Neural progenitor cell (in vitro differentiated cells): ENCODE measurements around the gene BORCS8. TPM values are rescaled to one million over a fixed set of nuclear protein-coding genes. Genes with fewer than 3 reads are reported as not detected.

Experiments used
- DNase-seq: peaks from one replicate; pipeline ENCODE4 v3.0.0-alpha.2; 2016; ENCODE audit warnings: low spot score
- H2AFZ ChIP-seq: fragments of 200-600 bp; sonication (generic); replicated peaks from 2 replicates; pipeline ENCODE4 v1.6.1; 2016; ENCODE audit warnings: antibody characterized with exemption
- H3F3A ChIP-seq: fragments of 200-600 bp; sonication (generic); 2 replicates; pipeline ENCODE4 v1.6.1; 2016; ENCODE audit warnings: antibody characterized with exemption, low read depth
- H3K27ac ChIP-seq: fragments of 200-600 bp; sonication (generic); 2 replicates; pipeline ENCODE4 v1.5.1; 2016; ENCODE audit warnings: mild to moderate bottlenecking
- H3K27me3 ChIP-seq: fragments of 200-600 bp; sonication (generic); 2 replicates; pipeline ENCODE4 v1.6.1; 2016; ENCODE audit warnings: mild to moderate bottlenecking, moderate library complexity
- H3K36me3 ChIP-seq: fragments of 200-600 bp; sonication (generic); 2 replicates; pipeline ENCODE4 v1.5.1; 2016
- H3K4me1 ChIP-seq: fragments of 200-600 bp; sonication (generic); 2 replicates; pipeline ENCODE4 v1.6.1; 2016; ENCODE audit warnings: mixed run types
- H3K4me2 ChIP-seq: fragments of 200-600 bp; sonication (generic); 2 replicates; pipeline ENCODE4 v1.6.1; 2016
- H3K4me3 ChIP-seq: fragments of 200-600 bp; sonication (generic); 2 replicates; pipeline ENCODE4 v1.5.1; 2016
- H3K79me2 ChIP-seq: fragments of 200-600 bp; sonication (generic); 2 replicates; pipeline ENCODE4 v1.6.1; 2016; ENCODE audit warnings: low read depth
- H3K9ac ChIP-seq: fragments of 200-600 bp; sonication (generic); 2 replicates; pipeline ENCODE4 v1.6.1; 2016
- H3K9me3 ChIP-seq: fragments of 200-600 bp; sonication (generic); 2 replicates; pipeline ENCODE4 v1.5.1; 2016; ENCODE audit warnings: low read depth
- H4K20me1 ChIP-seq: fragments of 200-600 bp; sonication (generic); 2 replicates; pipeline ENCODE4 v1.6.1; 2016; ENCODE audit warnings: low read depth
- H3K27ac Mint-ChIP-seq: 3 replicates; pipeline ENCODE4 v1.8.0; 2021; ENCODE audit warnings: mixed read lengths
- H3K27me3 Mint-ChIP-seq: 2 replicates; pipeline ENCODE4 v1.8.0; 2022; ENCODE audit warnings: low read depth, mild to moderate bottlenecking, inconsistent platforms, moderate library complexity, mixed read lengths; ENCODE audit not compliant: insufficient read depth
- H3K36me3 Mint-ChIP-seq: 3 replicates; pipeline ENCODE4 v1.8.0; 2021; ENCODE audit warnings: mixed read lengths
- H3K4me1 Mint-ChIP-seq: 3 replicates; pipeline ENCODE4 v1.8.0; 2021; ENCODE audit warnings: mixed read lengths
- H3K4me3 Mint-ChIP-seq: 3 replicates; pipeline ENCODE4 v1.8.0; 2021; ENCODE audit warnings: mild to moderate bottlenecking, moderate library complexity, mixed read lengths
- H3K9me3 Mint-ChIP-seq: 3 replicates; pipeline ENCODE4 v1.8.0; 2020; ENCODE audit warnings: mixed read lengths
- CTCF ChIP-seq: fragments of 200-600 bp; sonication (generic); IDR thresholded peaks from 2 replicates; pipeline ENCODE4 v1.5.1; 2017; ENCODE audit warnings: antibody characterized with exemption, mild to moderate bottlenecking
- EZH2 ChIP-seq: fragments of 200-600 bp; sonication (generic); IDR thresholded peaks from 2 replicates; pipeline ENCODE4 v1.6.1; 2017; ENCODE audit warnings: antibody characterized with exemption, mild to moderate bottlenecking, moderate library complexity
- EZH2phosphoT487 ChIP-seq: fragments of 200-600 bp; sonication (generic); IDR thresholded peaks from 2 replicates; pipeline ENCODE4 v1.6.1; 2017; ENCODE audit warnings: antibody characterized with exemption
- total RNA-seq: library from RNA; depleted of rRNA; stranded (reverse); fragments of >200 nt; gene quantifications from 2 replicates; pipeline ENCODE4 v1.2.3, GENCODE V29; 2015; ENCODE audit warnings: low replicate concordance

The BORCS8 gene
- total RNA-seq, 1 donor from 2014 or later, result 6.3 TPM

GRCh38 chr19:19230999-19231398, 39.0 kb upstream of the BORCS8 start:
- Mint-ChIP-seq H3K9me3 (peaks cover 19% of the 10 kb centered on the region), H3K27ac (no peak overlapping the region), H3K4me3 (no peak overlapping the region), H3K27me3 (peaks cover 14% of the 10 kb centered on the region), H3K36me3 (peaks cover under 1% of the 10 kb centered on the region), H3K4me1 (no peaks in the 10 kb centered on the region)
- Histone ChIP-seq H3K79me2 (no peaks in the 10 kb centered on the region), H3K9me3 (no peaks in the 10 kb centered on the region), H2AFZ (no peak overlapping the region), H4K20me1 (no peaks in the 10 kb centered on the region), H3K4me2 (no peak overlapping the region), H3K4me3 (no peak overlapping the region), H3K9ac (no peak overlapping the region), H3K4me1 (no peaks in the 10 kb centered on the region), H3K36me3 (no peaks in the 10 kb centered on the region), H3K27me3 (peaks cover 32% of the 10 kb centered on the region), H3F3A (no peaks in the 10 kb centered on the region), H3K27ac (no peak overlapping the region)
- TF ChIP-seq EZH2 (no peak), EZH2phosphoT487 (no peak), CTCF (no peak)
- no peak for DNase-seq

- Mint-ChIP-seq H3K9me3 (peaks cover 15% of the 10 kb centered on the region), H3K4me1 (no peaks in the 10 kb centered on the region), H3K36me3 (no peaks in the 10 kb centered on the region), H3K27me3 (peaks cover 17% of the 10 kb centered on the region), H3K4me3 (no peak overlapping the region), H3K27ac (no peak overlapping the region)
- H3K4me1 ChIP-seq, result no peaks in the 10 kb centered on the region
- no peak overlapping the region for H3K9ac ChIP-seq
- H3K79me2 ChIP-seq, result no peaks in the 10 kb centered on the region
- H4K20me1 ChIP-seq, result no peaks in the 10 kb centered on the region
- no peak for DNase-seq
- no peaks in the 10 kb centered on the region for H3K36me3 ChIP-seq
- H3K27me3 ChIP-seq, result peaks cover 45% of the 10 kb centered on the region
- no peak overlapping the region for H3K27ac ChIP-seq
- peaks cover 9% of the 10 kb centered on the region for H3F3A ChIP-seq
- H2AFZ ChIP-seq, result no peak overlapping the region
- TF ChIP-seq EZH2phosphoT487 (no peak), CTCF (no peak), EZH2 (no peak)
- H3K9me3 ChIP-seq, result no peaks in the 10 kb centered on the region
- H3K4me3 ChIP-seq, result no peak overlapping the region
- no peak overlapping the region for H3K4me2 ChIP-seq
Observed at GRCh38 chr19:19229701-19230100, 37.7 kb upstream of the BORCS8 start.

- Mint-ChIP-seq H3K36me3 (no peaks in the 10 kb centered on the region), H3K9me3 (no peaks in the 10 kb centered on the region), H3K27me3 (peaks cover 26% of the 10 kb centered on the region), H3K27ac (no peak overlapping the region), H3K4me1 (no peaks in the 10 kb centered on the region), H3K4me3 (no peak overlapping the region)
- no peak overlapping the region for H3K4me3 ChIP-seq
- peaks cover 63% of the 10 kb centered on the region for H3K27me3 ChIP-seq
- no peak overlapping the region for H3K4me2 ChIP-seq
- H3K4me1 ChIP-seq, result no peaks in the 10 kb centered on the region
- no peaks in the 10 kb centered on the region for H3K36me3 ChIP-seq
- H4K20me1 ChIP-seq, result no peaks in the 10 kb centered on the region
- peaks cover 17% of the 10 kb centered on the region for H3F3A ChIP-seq
- no peaks in the 10 kb centered on the region for H3K79me2 ChIP-seq
- H3K27ac ChIP-seq, result no peak overlapping the region
- H3K9me3 ChIP-seq, result no peaks in the 10 kb centered on the region
- no peak for TF ChIP-seq EZH2
- no peak for TF ChIP-seq CTCF
- TF ChIP-seq EZH2phosphoT487, result no peak
- H3K9ac ChIP-seq, result no peak overlapping the region
- H2AFZ ChIP-seq, result no peak overlapping the region
- DNase-seq, result no peak
Observed at GRCh38 chr19:19227217-19227616, 35.3 kb upstream of the BORCS8 start.
